GM21526 (cell line): Measurements from ENCODE around the gene CTXN1.
"Not testable (repeated sequence)": the region's sequence is repeated elsewhere in the genome, so short reads cannot be mapped to it uniquely, and the experiment has no call there.

ENCODE experiments used
- ATAC-seq: cut with Tn5 transposase; IDR thresholded peaks from one replicate; pipeline ENCODE4 v1.9.1; 2021; ENCODE audit warnings: moderate library complexity; ENCODE audit not compliant: unreplicated experiment, low FRiP score

CTXN1 gene

GRCh38 chr19:7926727-7927604 lies 1.0 kb upstream of the CTXN1 start:
- no peak for ATAC-seq

- ATAC-seq = no peak
These were observed 624 bp downstream of the CTXN1 start for GRCh38 chr19:7925171-7925851.

DNA sequence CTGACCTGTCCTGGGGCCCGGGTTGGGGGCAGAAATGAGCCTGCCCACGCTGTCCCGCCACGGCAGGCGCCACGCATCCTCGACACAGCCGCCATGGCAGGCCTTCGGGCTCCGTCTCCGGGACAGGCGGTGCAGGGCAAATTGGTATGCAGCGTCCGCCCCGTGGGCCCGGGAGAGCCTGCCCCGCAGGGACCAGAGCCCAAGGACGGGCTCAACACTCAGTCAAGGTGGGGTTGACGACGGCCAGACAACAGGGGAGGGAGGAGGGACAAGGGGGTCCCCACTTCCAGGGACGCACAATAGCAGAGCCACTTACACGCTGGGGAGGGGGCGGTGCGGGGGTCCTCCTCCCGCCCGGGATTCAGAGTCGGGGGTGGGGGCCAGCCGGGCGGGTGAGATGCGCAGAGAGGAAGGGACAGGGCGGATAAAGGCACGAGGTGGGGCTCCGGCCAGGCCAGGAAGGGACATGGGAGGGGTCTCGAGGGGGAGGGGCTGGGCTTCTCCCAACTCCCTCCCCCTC lies 1.2 kb downstream of the CTXN1 start:
- ATAC-seq = no peak

DNA sequence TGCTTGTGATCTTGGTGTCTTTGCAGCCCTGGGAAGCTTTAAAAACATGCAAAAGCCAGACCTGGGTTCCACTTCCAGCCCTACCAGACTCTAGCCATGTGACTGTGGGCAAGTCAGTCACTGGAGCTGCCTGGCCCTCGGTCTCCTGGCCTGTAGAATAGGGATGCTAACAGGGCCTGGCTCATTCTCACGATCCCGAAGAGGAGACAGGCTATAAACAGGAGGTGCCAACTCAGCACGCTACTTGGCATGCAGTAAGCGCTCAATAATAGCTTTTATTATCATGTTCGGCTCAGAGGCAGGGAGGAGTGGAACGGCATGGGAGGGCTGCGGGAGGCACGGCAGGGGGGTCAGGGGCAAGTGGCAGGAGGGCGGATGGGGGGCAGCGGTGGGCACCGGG lies 1.7 kb downstream of the CTXN1 start:
- no peak for ATAC-seq

DNA sequence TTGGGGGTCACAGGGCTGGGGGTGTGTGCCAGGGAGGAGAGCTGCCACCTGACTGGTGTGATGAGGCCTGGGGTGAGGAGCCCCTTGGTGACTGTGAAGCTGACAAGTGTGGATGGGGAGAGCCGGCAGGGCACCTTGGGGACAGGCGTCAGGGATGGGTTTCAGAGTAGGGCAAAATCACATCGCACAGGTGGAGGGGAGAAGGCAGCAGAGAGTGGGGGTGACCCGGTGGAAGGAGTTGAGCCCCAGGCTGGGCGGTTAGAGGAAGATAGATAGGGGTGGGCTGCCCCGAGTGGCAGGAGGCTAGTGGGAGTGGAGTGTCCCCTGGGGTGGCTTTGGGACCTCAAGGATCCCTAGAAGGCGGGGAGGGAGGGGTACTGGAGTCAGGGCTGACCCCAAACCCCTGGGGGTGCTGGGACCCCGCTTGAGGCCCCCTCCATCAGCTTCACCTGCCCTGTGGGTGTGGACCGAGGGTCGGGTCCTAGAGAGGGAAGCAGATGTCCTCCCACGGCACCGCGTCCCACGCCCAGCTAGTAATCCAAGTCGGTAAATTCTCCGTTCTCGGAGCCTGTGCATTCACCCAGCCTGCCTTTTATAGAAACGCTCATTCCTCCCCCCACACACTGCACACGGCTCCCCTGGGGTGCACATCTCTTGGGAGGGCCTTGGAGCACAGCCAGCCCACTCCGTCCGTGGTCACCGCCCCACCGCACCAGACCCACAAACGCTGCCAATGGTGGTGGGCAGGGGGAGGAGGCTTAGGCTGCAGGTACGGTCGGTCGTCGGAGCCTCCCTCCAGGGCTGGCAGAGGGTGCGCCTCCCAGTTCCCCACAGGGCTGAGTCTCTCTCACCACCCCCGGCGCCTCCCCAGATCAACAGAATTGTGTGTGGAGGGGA lies 2.4 kb downstream of the CTXN1 start:
- no peak for ATAC-seq

GRCh38 chr19:7922836-7923195 lies 3.1 kb downstream of the CTXN1 start:
- no peak for ATAC-seq

GRCh38 chr19:7921967-7922835 lies 3.7 kb downstream of the CTXN1 start:
- ATAC-seq = no peak

DNA sequence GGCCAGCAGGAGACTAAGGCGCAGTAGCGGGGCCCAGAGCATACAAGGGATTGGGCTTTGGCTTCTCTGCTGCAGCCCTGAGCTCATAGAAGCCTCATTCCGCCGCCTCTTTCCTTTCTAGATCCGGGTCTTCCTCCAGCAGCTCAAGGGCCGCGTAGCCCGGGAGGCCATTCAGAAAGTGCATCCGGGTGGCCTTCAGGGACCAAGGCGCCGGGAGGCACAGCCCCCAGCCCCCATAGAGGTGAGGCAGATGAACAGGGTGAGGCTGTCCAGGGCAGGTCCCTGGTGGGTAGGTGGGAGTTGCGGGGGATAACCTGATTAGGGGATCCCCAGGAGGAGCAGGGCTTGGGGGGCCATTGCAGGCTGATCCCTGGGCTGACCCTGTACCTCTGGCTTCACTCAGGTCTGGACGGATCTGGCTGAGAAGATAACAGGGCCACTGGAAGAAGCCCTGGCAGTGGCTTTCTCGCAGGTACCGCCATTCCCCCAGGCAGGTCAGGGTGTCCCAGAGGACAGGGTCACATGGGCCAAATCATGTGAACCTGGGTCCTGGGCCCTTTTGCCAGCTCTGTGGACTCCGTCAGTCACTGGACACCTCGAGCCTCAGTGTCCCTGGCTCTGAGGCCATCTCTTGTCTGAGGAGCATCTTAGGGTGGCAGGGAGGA lies 4.5 kb downstream of the CTXN1 start:
- ATAC-seq = peak; percentile 1

GRCh38 chr19:7920519-7921301 lies 5.2 kb downstream of the CTXN1 start:
- peak; percentile 9 for ATAC-seq

DNA sequence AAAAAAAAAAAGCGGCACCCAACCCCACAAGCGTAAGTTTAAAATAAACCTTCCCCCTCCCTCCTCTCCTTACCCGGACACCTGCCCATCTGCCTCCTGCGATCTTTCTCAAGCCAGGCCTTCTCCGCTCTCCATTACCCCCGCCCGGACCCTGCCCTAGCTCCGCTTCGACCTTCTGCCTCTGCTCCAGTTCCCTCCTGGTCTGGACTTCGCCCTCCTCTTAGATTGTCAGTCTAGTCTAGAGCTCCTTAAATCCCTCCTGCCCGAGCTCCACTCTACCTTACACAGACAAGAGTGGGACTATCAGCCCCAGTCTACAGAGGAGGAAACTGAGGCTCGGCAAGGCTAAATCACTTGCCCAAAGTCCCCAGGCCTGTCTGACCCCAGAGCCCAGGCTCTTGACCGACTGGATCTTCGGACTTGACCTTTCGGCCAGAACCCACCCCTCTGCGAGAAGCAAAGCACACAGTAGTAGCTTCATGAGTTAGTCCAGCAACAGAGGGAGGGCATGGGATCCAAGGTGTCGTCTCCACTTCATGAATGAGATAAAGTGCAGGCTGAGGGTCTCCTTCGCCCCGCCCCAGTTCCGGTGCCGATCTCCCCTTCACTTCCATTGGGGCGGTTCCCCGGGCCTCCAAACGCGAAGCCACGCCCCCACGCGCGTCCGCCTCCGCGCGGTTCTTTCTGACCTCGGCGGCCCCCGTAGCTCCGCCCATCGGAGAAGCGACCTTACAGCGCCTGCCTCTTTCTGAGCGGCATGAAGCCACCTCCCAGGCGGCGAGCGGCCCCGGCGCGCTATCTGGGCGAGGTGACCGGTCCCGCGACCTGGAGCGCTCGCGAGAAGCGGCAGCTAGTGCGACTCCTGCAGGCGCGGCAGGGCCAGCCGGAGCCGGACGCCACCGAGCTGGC lies 6.1 kb downstream of the CTXN1 start, which contains the start of gene SNAPC2:
Gene SNAPC2, plus strand, starts transcription at position 729 of the 909 bp plus-strand sequence. Its CDS starts 29 bp downstream, at position 758.
- ATAC-seq = peak; percentile 39

GRCh38 chr19:7918615-7919421 lies 7.1 kb downstream of the CTXN1 start:
- ATAC-seq = no peak

GRCh38 chr19:7918062-7918614 lies 7.8 kb downstream of the CTXN1 start:
- not testable (repeated sequence) for ATAC-seq

DNA sequence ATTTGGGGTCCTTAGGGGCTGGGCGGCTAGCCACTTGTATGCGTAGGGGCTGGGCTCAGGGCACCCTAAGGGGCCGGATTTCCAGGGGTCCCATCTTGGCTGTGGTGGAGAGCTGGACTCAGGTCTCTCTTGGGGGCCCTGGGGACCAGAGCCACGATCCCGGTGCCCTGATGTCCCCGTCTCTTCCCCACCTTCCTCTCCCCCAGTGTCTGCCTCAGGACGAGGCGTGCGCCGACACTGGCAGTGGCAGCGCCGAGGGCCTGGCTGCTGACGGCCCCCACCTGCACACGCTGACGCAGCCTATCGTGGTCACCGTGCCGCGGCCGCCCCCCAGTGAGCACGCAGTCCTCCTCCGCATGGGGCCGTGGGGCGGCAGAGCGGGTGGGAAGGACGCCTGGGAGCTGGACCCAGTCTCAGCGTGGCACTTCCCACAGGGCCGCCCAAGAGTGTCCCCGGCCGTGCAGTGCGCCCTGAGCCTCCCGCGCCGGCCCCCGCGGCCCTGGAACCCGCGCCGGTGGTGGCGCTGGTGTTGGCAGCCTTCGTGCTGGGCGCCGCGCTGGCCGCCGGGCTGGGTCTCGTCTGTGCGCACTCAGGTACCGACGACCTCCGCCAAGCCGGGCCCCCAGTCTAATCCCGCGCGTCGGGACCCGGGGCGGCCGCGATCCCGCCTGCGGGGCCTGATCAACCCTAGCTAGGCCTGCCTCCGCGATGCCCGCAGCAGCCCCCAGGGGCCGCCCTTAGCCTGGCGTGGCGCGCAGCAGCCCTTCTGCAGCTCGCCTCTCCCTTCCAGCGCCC lies 8.5 kb downstream of the CTXN1 start:
- ATAC-seq = no peak

- no peak for ATAC-seq
These were observed 9.0 kb downstream of the CTXN1 start for GRCh38 chr19:7916955-7917266.

DNA sequence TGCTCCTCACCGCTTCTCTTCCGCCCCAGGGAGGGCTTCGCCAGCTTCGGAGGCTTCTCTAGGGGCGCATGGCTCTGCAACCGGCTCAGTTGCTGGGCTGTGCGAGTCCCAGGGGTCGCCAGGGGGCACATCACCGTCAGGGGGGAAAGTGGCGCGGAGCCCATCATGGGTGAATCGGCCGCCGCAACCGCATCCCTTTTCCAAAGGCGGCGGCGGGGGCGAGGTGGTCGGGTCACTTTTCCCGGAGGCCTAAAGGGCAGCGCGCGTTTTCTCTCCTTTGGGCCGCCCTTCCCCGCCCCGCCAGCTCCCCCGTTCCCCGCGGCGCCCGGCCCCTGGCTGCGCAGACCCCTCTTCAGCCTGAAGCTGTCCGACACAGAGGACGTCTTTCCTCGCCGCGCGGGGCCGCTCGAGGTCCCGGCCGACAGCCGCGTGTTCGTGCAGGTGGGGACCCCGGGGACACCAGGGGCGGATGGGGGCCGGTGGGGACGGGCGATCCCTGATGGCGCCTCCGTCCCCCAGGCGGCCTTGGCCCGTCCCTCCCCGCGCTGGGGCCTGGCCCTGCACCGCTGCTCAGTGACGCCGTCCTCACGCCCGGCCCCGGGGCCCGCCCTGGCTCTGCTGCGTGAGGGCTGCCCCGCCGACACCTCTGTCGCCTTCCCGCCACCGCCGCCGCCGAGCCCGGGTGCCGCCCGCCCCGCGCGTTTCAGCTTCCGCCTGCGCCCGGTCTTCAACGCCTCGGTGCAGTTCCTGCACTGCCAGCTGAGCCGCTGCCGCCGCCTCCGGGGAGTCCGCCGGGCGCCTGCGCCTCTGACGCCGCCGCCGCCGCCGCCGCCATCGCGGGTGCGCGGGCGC lies 9.6 kb downstream of the CTXN1 start:
- ATAC-seq = no peak
